AG09319 (cell line): Measurements from ENCODE around the gene PLOD3.

ENCODE experiments used
- DNase-seq: peaks from one replicate; pipeline ENCODE4 v3.0.0-alpha.2; 2010; ENCODE audit warnings: low read depth; ENCODE audit errors: extremely low read depth
- CTCF ChIP-seq: IDR thresholded peaks from 2 replicates; pipeline ENCODE4 v1.5.1; 2011; ENCODE audit warnings: low read depth, mild to moderate bottlenecking, inconsistent platforms, low read length, moderate library complexity

PLOD3 gene

GRCh38 chr7:101218236-101219125 is 1.1 kb upstream of the PLOD3 start:
- no peak for DNase-seq
- no peak for TF ChIP-seq CTCF

- no peak for TF ChIP-seq CTCF
- no peak for DNase-seq
These were observed 457 bp downstream of the PLOD3 start for GRCh38 chr7:101216860-101217387.

GRCh38 chr7:101216001-101216859 is 1.2 kb downstream of the PLOD3 start:
- no peak for DNase-seq

GRCh38 chr7:101212014-101212413 is 5.4 kb downstream of the PLOD3 start:
- TF ChIP-seq CTCF = no peak

More at GRCh38 chr7:101216001-101216859, 1.2 kb downstream of the PLOD3 start:
- TF ChIP-seq CTCF = no peak

GRCh38 chr7:101211501-101211900 is 5.9 kb downstream of the PLOD3 start:
- no peak for DNase-seq
- TF ChIP-seq CTCF = no peak

More at GRCh38 chr7:101212014-101212413, 5.4 kb downstream of the PLOD3 start:
- DNase-seq = no peak

- no peak for TF ChIP-seq CTCF
- DNase-seq = no peak
These were observed 7.2 kb downstream of the PLOD3 start for GRCh38 chr7:101210143-101210542.
